HEK293T (cell line): Measurements from ENCODE around the gene SPDYE17.
"Not testable (repeated sequence)": the region's sequence is repeated elsewhere in the genome, so short reads cannot be mapped to it uniquely, and the experiment has no call there.

Experiments used
- BHLHE40 ChIP-seq: fragments of 450-650 bp; IDR thresholded peaks from 2 replicates; pipeline ENCODE4 v1.6.1; 2016; ENCODE audit warnings: mild to moderate bottlenecking, moderate library complexity, borderline replicate concordance
- FOXA1 ChIP-seq: fragments of 450-650 bp; IDR thresholded peaks from 2 replicates; pipeline ENCODE4 v1.6.1; 2016; ENCODE audit warnings: mild to moderate bottlenecking
- FOXK2 ChIP-seq: fragments of 450-650 bp; IDR thresholded peaks from 2 replicates; pipeline ENCODE4 v1.6.1; 2016; ENCODE audit warnings: mild to moderate bottlenecking
- FOXM1 ChIP-seq: fragments of 450-650 bp; IDR thresholded peaks from 2 replicates; pipeline ENCODE4 v1.6.1; 2017; ENCODE audit warnings: mild to moderate bottlenecking, borderline replicate concordance
- HDGF ChIP-seq: fragments of 450-650 bp; IDR thresholded peaks from 2 replicates; pipeline ENCODE4 v1.6.1; 2017; ENCODE audit warnings: antibody characterized with exemption, borderline replicate concordance
- PKNOX1 ChIP-seq: fragments of 450-650 bp; IDR thresholded peaks from 2 replicates; pipeline ENCODE4 v1.6.1; 2016
- SP1 ChIP-seq: fragments of 450-650 bp; IDR thresholded peaks from 2 replicates; pipeline ENCODE4 v1.6.1; 2017
- TARDBP ChIP-seq: fragments of 450-650 bp; IDR thresholded peaks from 2 replicates; pipeline ENCODE4 v1.6.1; 2016

- not testable (repeated sequence) for TF ChIP-seq FOXK2, SP1, FOXA1, PKNOX1, FOXM1, TARDBP, HDGF, BHLHE40
Measured at GRCh38 chr7:76974336-76974735, 57.8 kb downstream of the SPDYE17 start.
